Posterior cingulate gyrus (tissue), 11 donors: ENCODE results near the gene PRKCE.
A peak's percentile ranks its signal among the peaks of the same experiment; 100 is the strongest.
"Not testable (repeated sequence)": the region's sequence is repeated elsewhere in the genome, so short reads cannot be mapped to it uniquely, and the experiment has no call there.

ENCODE experiments used
- DNase-seq, 10 donors: peaks; one replicate each; pipeline versions ENCODE4 v3.0.0 to v3.0.0-alpha.2; 2020 to 2021; ENCODE audit warnings: mixed read lengths in 3 of 10
- intact Hi-C: fragments of 100-400 bp; cut with DNase I; formaldehyde crosslinking; loops from one replicate; pipeline ENCODE4 v1.15.1; 2023

PRKCE gene

GRCh38 chr2:45867800-45868199 is 216.3 kb downstream of the PRKCE start:
- intact Hi-C loops = no loop called here
- DNase-seq = no peak

- DNase-seq = no peak
- intact Hi-C loops = no loop called here
Measured at GRCh38 chr2:45869165-45869501, 217.7 kb downstream of the PRKCE start.

- DNase-seq = no peak
- intact Hi-C loops = no loop called here
Measured at GRCh38 chr2:45871025-45871424, 219.6 kb downstream of the PRKCE start.

GRCh38 chr2:45871541-45871940 is 220.1 kb downstream of the PRKCE start:
- DNase-seq = no peak
- intact Hi-C loops = no loop called here

- intact Hi-C loops = no loop called here
- no peak for DNase-seq
Measured at GRCh38 chr2:45872211-45872610, 220.7 kb downstream of the PRKCE start.

- intact Hi-C loops = no loop called here
Measured at GRCh38 chr2:45874344-45874743, 222.9 kb downstream of the PRKCE start.

GRCh38 chr2:45876611-45877010 is 225.1 kb downstream of the PRKCE start:
- no peak for DNase-seq
- intact Hi-C loops = no loop called here

More at GRCh38 chr2:45874344-45874743, 222.9 kb downstream of the PRKCE start:
- peak in 6 of 10 donors; percentile 24 to 89 (median 62) for DNase-seq

- DNase-seq = no peak
- intact Hi-C loops = no loop called here
Measured at GRCh38 chr2:45879406-45879805, 227.9 kb downstream of the PRKCE start.

- DNase-seq = no peak
- intact Hi-C loops = no loop called here
Measured at GRCh38 chr2:45879936-45880335, 228.5 kb downstream of the PRKCE start.

GRCh38 chr2:45881970-45882581 is 230.6 kb downstream of the PRKCE start:
- DNase-seq = no peak
- intact Hi-C loops = no loop called here

- peak in 3 of 10 donors; percentile 23 to 88 (median 34) for DNase-seq
- intact Hi-C loops = no loop called here
Measured at GRCh38 chr2:45882707-45883602, 231.5 kb downstream of the PRKCE start.

- no peak for DNase-seq
- intact Hi-C loops = no loop called here
Measured at GRCh38 chr2:45883603-45884000, 232.1 kb downstream of the PRKCE start.

GRCh38 chr2:45884126-45884525 is 232.7 kb downstream of the PRKCE start:
- intact Hi-C loops = no loop called here
- no peak for DNase-seq

GRCh38 chr2:45885171-45885621 is 233.7 kb downstream of the PRKCE start:
- no peak for DNase-seq
- intact Hi-C loops = no loop called here

GRCh38 chr2:45886171-45886663 is 234.7 kb downstream of the PRKCE start:
- DNase-seq = no peak
- intact Hi-C loops = no loop called here

GRCh38 chr2:45888167-45888566 is 236.7 kb downstream of the PRKCE start:
- intact Hi-C loops = no loop called here
- DNase-seq = no peak

GRCh38 chr2:45888641-45889040 is 237.2 kb downstream of the PRKCE start:
- intact Hi-C loops = no loop called here
- no peak for DNase-seq

GRCh38 chr2:45889053-45889452 is 237.6 kb downstream of the PRKCE start:
- peak in 6 of 10 donors; percentile 42 to 91 (median 64) for DNase-seq
- intact Hi-C loops = no loop called here

GRCh38 chr2:45889620-45890370 is 238.3 kb downstream of the PRKCE start:
- intact Hi-C loops = no loop called here
- no peak for DNase-seq

GRCh38 chr2:45890371-45890646 is 238.8 kb downstream of the PRKCE start:
- DNase-seq, intact Hi-C loops: not testable (repeated sequence)

- intact Hi-C loops = no loop called here
- no peak for DNase-seq
Measured at GRCh38 chr2:45890819-45891218, 239.3 kb downstream of the PRKCE start.
